ENCODE measurements around the gene CAPRIN1.

CAPRIN1 gene

GRCh38 chr11:34149274-34149673, 97.7 kb downstream of the CAPRIN1 start:
- H3K4me3 ChIP-seq (ENCODE audit: low read depth, low read length), result no peak overlapping the region
- H3K9ac ChIP-seq (ENCODE audit: low read depth, low read length), result no peak overlapping the region
- H3K9me3 ChIP-seq (ENCODE audit: control insufficient read depth, insufficient read depth, low read length), result no peaks in the 10 kb centered on the region
- peaks cover 45% of the 10 kb centered on the region for H3K36me3 ChIP-seq (ENCODE audit: control insufficient read depth, insufficient read depth, low read length)
- no peaks in the 10 kb centered on the region for H3K4me1 ChIP-seq (ENCODE audit: control insufficient read depth, insufficient read depth, low read length)
- no peaks in the 10 kb centered on the region for H3K27me3 ChIP-seq (ENCODE audit: control insufficient read depth, insufficient read depth, low read length)

GRCh38 chr11:34149786-34150185, 98.3 kb downstream of the CAPRIN1 start:
- no peak overlapping the region for H3K4me3 ChIP-seq (ENCODE audit: low read depth, low read length)
- no peaks in the 10 kb centered on the region for H3K9me3 ChIP-seq (ENCODE audit: control insufficient read depth, insufficient read depth, low read length)
- no peaks in the 10 kb centered on the region for H3K4me1 ChIP-seq (ENCODE audit: control insufficient read depth, insufficient read depth, low read length)
- H3K36me3 ChIP-seq (ENCODE audit: control insufficient read depth, insufficient read depth, low read length), result peaks cover 48% of the 10 kb centered on the region
- no peak overlapping the region for H3K9ac ChIP-seq (ENCODE audit: low read depth, low read length)
- no peaks in the 10 kb centered on the region for H3K27me3 ChIP-seq (ENCODE audit: control insufficient read depth, insufficient read depth, low read length)

GRCh38 chr11:34150494-34151151, 99.1 kb downstream of the CAPRIN1 start:
- no peak overlapping the region for H3K4me3 ChIP-seq (ENCODE audit: low read depth, low read length)
- H3K4me1 ChIP-seq (ENCODE audit: control insufficient read depth, insufficient read depth, low read length), result no peaks in the 10 kb centered on the region
- H3K27me3 ChIP-seq (ENCODE audit: control insufficient read depth, insufficient read depth, low read length), result no peaks in the 10 kb centered on the region
- peaks cover 43% of the 10 kb centered on the region for H3K36me3 ChIP-seq (ENCODE audit: control insufficient read depth, insufficient read depth, low read length)
- no peaks in the 10 kb centered on the region for H3K9me3 ChIP-seq (ENCODE audit: control insufficient read depth, insufficient read depth, low read length)
- no peak overlapping the region for H3K9ac ChIP-seq (ENCODE audit: low read depth, low read length)

Measured in iPS-15b (cell line).